ENCODE data around the gene POU2F1.

DNA sequence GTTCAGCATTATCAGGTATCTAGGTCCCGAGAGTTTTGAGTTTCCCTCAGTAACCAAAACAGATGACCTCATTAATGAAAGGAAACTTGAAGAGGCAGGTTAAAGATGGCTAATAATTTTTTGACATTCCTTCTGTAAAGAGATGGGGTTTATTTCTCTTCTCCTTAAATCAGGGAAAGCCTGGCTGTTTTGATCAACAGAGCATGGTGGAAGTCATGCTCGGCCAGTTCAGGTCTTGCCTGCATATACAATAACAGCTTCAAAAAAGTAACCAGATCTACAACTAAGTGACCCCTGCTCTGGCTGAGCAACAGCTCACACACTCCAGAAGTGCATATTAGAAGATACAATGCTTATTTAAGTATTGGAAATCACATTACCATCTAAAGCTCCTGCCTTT lies 36.6 kb upstream of the POU2F1 start:
- TF ChIP-seq, protein P1, sequence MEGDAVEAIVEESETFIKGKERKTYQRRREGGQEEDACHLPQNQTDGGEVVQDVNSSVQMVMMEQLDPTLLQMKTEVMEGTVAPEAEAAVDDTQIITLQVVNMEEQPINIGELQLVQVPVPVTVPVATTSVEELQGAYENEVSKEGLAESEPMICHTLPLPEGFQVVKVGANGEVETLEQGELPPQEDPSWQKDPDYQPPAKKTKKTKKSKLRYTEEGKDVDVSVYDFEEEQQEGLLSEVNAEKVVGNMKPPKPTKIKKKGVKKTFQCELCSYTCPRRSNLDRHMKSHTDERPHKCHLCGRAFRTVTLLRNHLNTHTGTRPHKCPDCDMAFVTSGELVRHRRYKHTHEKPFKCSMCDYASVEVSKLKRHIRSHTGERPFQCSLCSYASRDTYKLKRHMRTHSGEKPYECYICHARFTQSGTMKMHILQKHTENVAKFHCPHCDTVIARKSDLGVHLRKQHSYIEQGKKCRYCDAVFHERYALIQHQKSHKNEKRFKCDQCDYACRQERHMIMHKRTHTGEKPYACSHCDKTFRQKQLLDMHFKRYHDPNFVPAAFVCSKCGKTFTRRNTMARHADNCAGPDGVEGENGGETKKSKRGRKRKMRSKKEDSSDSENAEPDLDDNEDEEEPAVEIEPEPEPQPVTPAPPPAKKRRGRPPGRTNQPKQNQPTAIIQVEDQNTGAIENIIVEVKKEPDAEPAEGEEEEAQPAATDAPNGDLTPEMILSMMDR (conservative IDR thresholded peaks at IDR 0.05), result no peak
- TF ChIP-seq EZH2 (IDR thresholded peaks at IDR 0.05; ENCODE audit: low read depth), result no peak
